Endothelial cell of umbilical vein (primary cell): Measurements from ENCODE around the gene NCS1. TPM values are rescaled to one million over a fixed set of nuclear protein-coding genes. Genes with fewer than 3 reads are reported as not detected.

Experiments
- BruUV-seq: library from RNA; stranded (reverse); fragments of 400-500 nt; replicated peaks from 2 replicates; lab custom pipeline; 2021; lab: Mats Ljungman, UMichigan
- CTCF ChIA-PET: fragments of 300-600, 350-600 bp; sonication (Branson Sonifier 250); formaldehyde crosslinking; loops from one replicate; lab custom pipeline; 2021; ENCODE audit warnings: antibody characterized with exemption, inconsistent platforms; lab: Charles Lee
- POLR2A ChIA-PET: fragments of 300-600, 350-600 bp; sonication (Branson Sonifier 250); formaldehyde crosslinking; loops from one replicate; lab custom pipeline; 2021; ENCODE audit warnings: antibody characterized with exemption, inconsistent platforms; lab: Charles Lee
- DNase-seq: peaks from one replicate; pipeline ENCODE4 v3.0.0-alpha.2; 2011; ENCODE audit warnings: low read depth, low spot score
- FAIRE-seq: peaks from 2 replicates; lab custom pipeline; 2011; peaks lifted over from hg19 to GRCh38; lab: Jason Lieb, UNC
- H2AFZ ChIP-seq: 2 replicates; pipeline ENCODE4 v1.6.0; 2012; ENCODE audit warnings: low read depth, low read length, control low read depth, inconsistent platforms
- H3K27ac ChIP-seq: 2 replicates; pipeline ENCODE4 v1.5.1; 2011; ENCODE audit warnings: low read depth, mild to moderate bottlenecking, control low read depth, low read length, moderate library complexity; ENCODE audit not compliant: insufficient read depth
- H3K27me3 ChIP-seq, 2 experiments: 2 replicates each; pipeline versions ENCODE4 v1.6.0 to v1.6.1; 2011; ENCODE audit warnings: low read length in 2 of 2, mixed read lengths in 1 of 2; ENCODE audit not compliant: control insufficient read depth in 2 of 2, insufficient read depth in 2 of 2
- H3K36me3 ChIP-seq, 2 experiments: 2 replicates in 1 of 2; 3 replicates in 1 of 2; pipeline ENCODE4 v1.5.1; 2011; ENCODE audit warnings: low read length in 2 of 2, mild to moderate bottlenecking in 1 of 2, moderate library complexity in 1 of 2; ENCODE audit not compliant: control insufficient read depth in 2 of 2, insufficient read depth in 2 of 2; ENCODE audit errors: extremely low read depth in 1 of 2
- H3K4me1 ChIP-seq: 3 replicates; pipeline ENCODE4 v1.5.1; 2011; ENCODE audit warnings: mild to moderate bottlenecking, low read length; ENCODE audit not compliant: control insufficient read depth, insufficient read depth; ENCODE audit errors: extremely low read depth
- H3K4me2 ChIP-seq: 2 replicates; pipeline ENCODE4 v1.6.1; 2011; ENCODE audit warnings: low read length, control low read depth, mixed read lengths; ENCODE audit not compliant: insufficient read depth
- H3K4me3 ChIP-seq, 3 experiments: fragments of 200-600 bp in 1 of 3; sonication (generic), shearing (Covaris generic) in 1 of 3; replicated peaks in 1 of 3; 2 replicates each; pipeline ENCODE4 v1.5.1; 2011 to 2016; ENCODE audit warnings: control low read depth in 3 of 3, low read length in 3 of 3, mild to moderate bottlenecking in 2 of 3, inconsistent platforms in 1 of 3, low read depth in 1 of 3, moderate library complexity in 1 of 3; ENCODE audit not compliant: insufficient read depth in 1 of 3
- H3K79me2 ChIP-seq: 2 replicates; pipeline ENCODE4 v1.6.0; 2012; ENCODE audit warnings: low read length, inconsistent platforms; ENCODE audit not compliant: control insufficient read depth, insufficient read depth
- H3K9ac ChIP-seq: replicated peaks from 2 replicates; pipeline ENCODE3; 2011; ENCODE audit warnings: low read length, control low read depth; ENCODE audit not compliant: insufficient read depth; ENCODE audit errors: extremely low read depth
- H3K9me1 ChIP-seq: replicated peaks from 3 replicates; pipeline ENCODE4 v1.6.0; 2011; ENCODE audit warnings: mild to moderate bottlenecking, low read length; ENCODE audit not compliant: control insufficient read depth, insufficient read depth; ENCODE audit errors: extremely low read depth
- H3K9me3 ChIP-seq: replicated peaks from 2 replicates; pipeline ENCODE4 v1.5.1; 2012; ENCODE audit warnings: low read length, inconsistent platforms; ENCODE audit not compliant: control insufficient read depth, insufficient read depth
- H4K20me1 ChIP-seq: replicated peaks from 2 replicates; pipeline ENCODE3; 2011; ENCODE audit warnings: mild to moderate bottlenecking, low read length; ENCODE audit not compliant: control insufficient read depth, insufficient read depth; ENCODE audit errors: extremely low read depth
- EZH2 ChIP-seq: IDR thresholded peaks from 2 replicates; pipeline ENCODE4 v1.6.1; 2012; ENCODE audit warnings: borderline replicate concordance, low read depth, mild to moderate bottlenecking, moderate library complexity, low read length, inconsistent platforms; ENCODE audit not compliant: severe bottlenecking
- FOS ChIP-seq: IDR thresholded peaks from 2 replicates; pipeline ENCODE4 v1.6.1; 2011; ENCODE audit warnings: mild to moderate bottlenecking, low read length, moderate library complexity, borderline replicate concordance; ENCODE audit not compliant: insufficient read depth
- GATA2 ChIP-seq: IDR thresholded peaks from 2 replicates; pipeline ENCODE4 v1.7.0; 2011; ENCODE audit warnings: low read depth, mild to moderate bottlenecking, moderate library complexity, mixed read lengths, low read length; ENCODE audit not compliant: insufficient read length, insufficient read depth
- JUN ChIP-seq: IDR thresholded peaks from 2 replicates; pipeline ENCODE4 v1.6.1; 2011; ENCODE audit warnings: borderline replicate concordance, low read depth; ENCODE audit not compliant: insufficient read length, insufficient read depth
- MYC ChIP-seq: IDR thresholded peaks from one replicate; pipeline ENCODE4 v1.6.1; 2011; ENCODE audit warnings: mild to moderate bottlenecking, low read depth, low read length
- POLR2A ChIP-seq: IDR thresholded peaks from 2 replicates; pipeline ENCODE4 v1.6.1; 2012; ENCODE audit warnings: low read depth, mild to moderate bottlenecking, control low read depth, low read length
- POLR2AphosphoS5 ChIP-seq: IDR thresholded peaks from 2 replicates; pipeline ENCODE4 v1.6.1; 2012; ENCODE audit warnings: low read depth, mild to moderate bottlenecking, control low read depth, low read length, moderate library complexity; ENCODE audit not compliant: insufficient read depth
- dilution Hi-C: fragments of 300-500 bp; cut with MboI; formaldehyde crosslinking; loops from one replicate; pipeline ENCODE4 v1.15.0; 2019; ENCODE audit warnings: low sequenced_read_pairs; ENCODE audit not compliant: extremely low pct_ligation_motif_present
- intact Hi-C: fragments of 100-400 bp; cut with micrococcal nuclease; formaldehyde crosslinking; loops from one replicate; pipeline ENCODE4 v1.10.0; 2022
- polyA plus RNA-seq, 4 experiments: library from polyadenylated mRNA; depleted of rRNA in 3 of 4; stranded (reverse) in 3 of 4; unstranded in 1 of 4; fragments of >200 nt; gene quantifications; 2 replicates each; pipeline versions ENCODE4 v1.2.1 to v1.2.3, GENCODE V29; 2011 to 2012; ENCODE audit warnings: missing spikeins in 1 of 4
- total RNA-seq: library from RNA; stranded (reverse); gene quantifications from 2 replicates; pipeline ENCODE4 v1.2.3, GENCODE V29; 2021
- TF ChIP-seq, protein P1 (sequence below): IDR thresholded peaks from 2 replicates; pipeline ENCODE4 v1.6.1; 2011; ENCODE audit not compliant: insufficient read depth, insufficient read length
- TF ChIP-seq, protein P2 (sequence below), 2 donors: IDR thresholded peaks; 1 replicate in 1 of 2; 2 replicates in 1 of 2; pipeline ENCODE4 v1.5.1; 2011; ENCODE audit warnings: low read length in 2 of 2, mild to moderate bottlenecking in 2 of 2, moderate library complexity in 2 of 2, control low read depth in 1 of 2, inconsistent platforms in 1 of 2, low read depth in 1 of 2; ENCODE audit not compliant: insufficient read depth in 1 of 2; ENCODE audit errors: extremely low read depth in 1 of 2

Gene NCS1
- total and polyA plus RNA-seq, 2 donors (not counting 3 experiments of a cell fraction or from before 2014, with no cell fraction given) = 53.6 to 77.4 TPM

DNA sequence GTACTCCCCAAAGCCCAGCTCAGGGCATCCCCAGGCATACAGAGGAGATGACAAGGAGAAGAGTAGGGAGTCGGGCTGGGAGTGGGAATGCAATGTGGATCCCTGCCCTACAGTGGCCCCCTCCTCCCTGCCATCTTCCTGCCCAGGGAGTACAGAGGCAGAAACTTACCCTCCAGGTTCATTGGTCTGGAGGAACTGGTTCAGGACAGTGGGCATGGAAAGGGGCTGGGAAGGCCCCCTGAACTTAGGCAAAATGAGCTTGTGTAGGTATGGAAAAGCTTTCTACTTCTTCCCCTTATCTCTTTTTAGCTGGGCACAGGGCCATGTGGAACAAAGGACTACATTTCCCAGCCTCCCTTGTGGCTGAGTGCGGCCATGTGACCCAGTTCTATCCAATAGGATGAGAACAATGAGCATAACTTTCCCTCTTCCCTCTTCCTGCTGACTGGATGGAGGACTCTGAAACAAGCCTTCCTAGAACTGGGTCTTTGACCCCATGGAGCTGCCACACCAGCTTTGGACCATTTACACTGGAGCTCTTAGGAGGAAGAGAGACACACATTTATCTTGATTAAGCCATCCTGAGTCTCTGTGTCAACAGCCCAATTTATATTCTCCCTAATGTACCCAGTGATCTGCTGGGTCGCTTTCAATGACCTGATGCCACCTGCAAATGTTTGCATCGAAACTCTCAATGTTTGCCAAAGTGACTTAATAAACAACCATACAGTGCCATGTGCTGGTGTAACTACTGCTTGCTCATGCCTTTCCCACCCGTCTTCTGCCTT is 68.4 kb downstream of the NCS1 start:
- DNase-seq (peak; percentile 71), FAIRE-seq (peak; percentile 93)
- Histone ChIP-seq H3K36me3 (no peaks in the 10 kb centered on the region), H3K4me2 (no peak overlapping the region), H3K9ac (no peak overlapping the region), H2AFZ (peak overlapping the region; percentile 94), H3K4me1 (peaks cover 3% of the 10 kb centered on the region), H3K9me1 (no peaks in the 10 kb centered on the region), H3K27ac (no peak overlapping the region), H4K20me1 (no peaks in the 10 kb centered on the region), H3K79me2 (no peaks in the 10 kb centered on the region), H3K27me3 (no peaks in the 10 kb centered on the region), H3K4me3 (no peak overlapping the region), H3K9me3 (no peaks in the 10 kb centered on the region)
- no TSS peak for BruUV-seq
- intact Hi-C loops = no loop called here
- TF ChIP-seq POLR2AphosphoS5 (peak; percentile 24), EZH2 (no peak)
- TF ChIP-seq, protein P1, sequence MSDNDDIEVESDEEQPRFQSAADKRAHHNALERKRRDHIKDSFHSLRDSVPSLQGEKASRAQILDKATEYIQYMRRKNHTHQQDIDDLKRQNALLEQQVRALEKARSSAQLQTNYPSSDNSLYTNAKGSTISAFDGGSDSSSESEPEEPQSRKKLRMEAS = peak; percentile 95
- dilution Hi-C loops = no loop called here
- ChIA-PET CTCF (interaction anchor here (0.6 to 1.7 kb wide), 2 partner anchors 133 to 758 kb away, joined by 3 to 8 read pairs; no protein-coding TSS in a partner anchor), POLR2A (no interaction called here)

DNA sequence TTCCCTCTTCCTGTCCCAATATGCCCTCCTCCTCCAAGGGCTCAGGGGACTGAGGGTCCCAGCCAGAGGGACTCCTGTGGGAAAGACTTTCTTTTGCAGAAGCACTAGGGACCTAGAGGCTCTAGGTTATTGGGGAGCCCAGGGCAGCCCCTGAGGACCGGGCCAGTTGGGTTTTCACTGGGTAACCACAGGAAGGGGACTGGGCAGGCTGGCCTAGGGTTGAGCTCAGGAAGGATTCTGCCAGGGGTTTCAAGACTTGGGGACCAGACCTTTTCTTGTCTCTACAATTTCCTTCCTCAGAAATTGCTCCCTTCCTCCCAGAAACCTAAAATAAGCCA is 69.0 kb downstream of the NCS1 start:
- H3K27ac ChIP-seq = no peak overlapping the region
- DNase-seq (no peak), FAIRE-seq (no peak)
- no peaks in the 10 kb centered on the region for H3K36me3 ChIP-seq
- POLR2A ChIA-PET = no interaction called here
- no peaks in the 10 kb centered on the region for H3K27me3 ChIP-seq
- intact Hi-C loops = no loop called here
- H3K4me1 ChIP-seq = no peaks in the 10 kb centered on the region
- no peaks in the 10 kb centered on the region for H3K79me2 ChIP-seq
- dilution Hi-C loops = no loop called here
- peak overlapping the region; percentile 94 for H2AFZ ChIP-seq
- no peak overlapping the region for H3K4me3 ChIP-seq
- TF ChIP-seq POLR2A (no peak), POLR2AphosphoS5 (no peak), FOS (no peak), GATA2 (no peak), JUN (no peak), EZH2 (no peak), MYC (no peak)
- TF ChIP-seq, protein P1 = no peak
- TF ChIP-seq, protein P2, sequence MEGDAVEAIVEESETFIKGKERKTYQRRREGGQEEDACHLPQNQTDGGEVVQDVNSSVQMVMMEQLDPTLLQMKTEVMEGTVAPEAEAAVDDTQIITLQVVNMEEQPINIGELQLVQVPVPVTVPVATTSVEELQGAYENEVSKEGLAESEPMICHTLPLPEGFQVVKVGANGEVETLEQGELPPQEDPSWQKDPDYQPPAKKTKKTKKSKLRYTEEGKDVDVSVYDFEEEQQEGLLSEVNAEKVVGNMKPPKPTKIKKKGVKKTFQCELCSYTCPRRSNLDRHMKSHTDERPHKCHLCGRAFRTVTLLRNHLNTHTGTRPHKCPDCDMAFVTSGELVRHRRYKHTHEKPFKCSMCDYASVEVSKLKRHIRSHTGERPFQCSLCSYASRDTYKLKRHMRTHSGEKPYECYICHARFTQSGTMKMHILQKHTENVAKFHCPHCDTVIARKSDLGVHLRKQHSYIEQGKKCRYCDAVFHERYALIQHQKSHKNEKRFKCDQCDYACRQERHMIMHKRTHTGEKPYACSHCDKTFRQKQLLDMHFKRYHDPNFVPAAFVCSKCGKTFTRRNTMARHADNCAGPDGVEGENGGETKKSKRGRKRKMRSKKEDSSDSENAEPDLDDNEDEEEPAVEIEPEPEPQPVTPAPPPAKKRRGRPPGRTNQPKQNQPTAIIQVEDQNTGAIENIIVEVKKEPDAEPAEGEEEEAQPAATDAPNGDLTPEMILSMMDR (IDR thresholded peaks at IDR 0.05; ENCODE audit: extremely low read depth in 1 of 2, insufficient read depth in 1 of 2, low read depth in 1 of 2, low read length in 2 of 2) = no peak
- BruUV-seq = no TSS peak
- no peak overlapping the region for H3K4me2 ChIP-seq
- H3K9ac ChIP-seq = no peak overlapping the region
- CTCF ChIA-PET = interaction anchor here (1.7 to 3.2 kb wide), 2 partner anchors 12 to 134 kb away, joined by 8 to 11 read pairs; no protein-coding TSS in a partner anchor
- H3K9me3 ChIP-seq = no peaks in the 10 kb centered on the region
- H4K20me1 ChIP-seq = no peaks in the 10 kb centered on the region
- H3K9me1 ChIP-seq = no peaks in the 10 kb centered on the region
